Peyer's patch (tissue), 4 donors: ENCODE results near the gene RIN1. TPM values are rescaled to one million over a fixed set of nuclear protein-coding genes. Genes with fewer than 3 reads are reported as not detected.

ENCODE experiments used
- DNase-seq, 3 donors: peaks; one replicate each; pipeline ENCODE4 v3.0.0-alpha.2; 2017 to 2019
- H3K27ac ChIP-seq, 4 donors: fragments of 200-600 bp; sonication (generic); one replicate each; pipeline ENCODE4 v1.5.1; 2016 to 2019
- H3K27me3 ChIP-seq, 2 donors: fragments of 200-600 bp; sonication (generic); one replicate each; pipeline ENCODE4 v1.5.1; 2019
- H3K36me3 ChIP-seq, 3 donors: fragments of 200-600 bp; sonication (generic); one replicate each; pipeline ENCODE4 v1.5.1; 2016 to 2019
- H3K4me1 ChIP-seq, 4 donors: fragments of 200-600 bp; sonication (generic); one replicate each; pipeline ENCODE4 v1.5.1; 2016 to 2019
- H3K4me3 ChIP-seq, 4 donors: fragments of 200-600 bp; sonication (generic); 1 replicate in 3 of 4; 2 replicates in 1 of 4; pipeline ENCODE4 v1.5.1; 2016 to 2019; ENCODE audit warnings: mild to moderate bottlenecking in 1 of 4
- H3K9me3 ChIP-seq, 4 donors: fragments of 200-600 bp; sonication (generic); one replicate each; pipeline ENCODE4 v1.5.1; 2016 to 2019; ENCODE audit warnings: mild to moderate bottlenecking in 1 of 4
- POLR2A ChIP-seq, 2 donors: fragments of 450-650 bp; IDR thresholded peaks; one replicate each; pipeline ENCODE4 v1.5.1; 2017; ENCODE audit warnings: antibody characterized with exemption in 2 of 2, mild to moderate bottlenecking in 2 of 2, moderate library complexity in 2 of 2
- total RNA-seq, 4 donors: library from RNA; depleted of rRNA; stranded (reverse); fragments of >200 nt; gene quantifications; one replicate each; pipeline ENCODE4 v1.1.0, GENCODE V29; 2016
- TF ChIP-seq, protein P1 (sequence below), 6 experiments: fragments of 450-650 bp in 4 of 6; fragments of 200-600 bp in 2 of 6; sonication (generic) in 1 of 6; IDR thresholded peaks; one replicate each; pipeline ENCODE4 v1.5.1; 2017 to 2019; ENCODE audit warnings: antibody characterized with exemption in 6 of 6, mild to moderate bottlenecking in 3 of 6, moderate library complexity in 1 of 6

The RIN1 gene
- total RNA-seq, 4 donors from 2014 or later: 4.1 to 18.9 (median 10.8) TPM

DNA sequence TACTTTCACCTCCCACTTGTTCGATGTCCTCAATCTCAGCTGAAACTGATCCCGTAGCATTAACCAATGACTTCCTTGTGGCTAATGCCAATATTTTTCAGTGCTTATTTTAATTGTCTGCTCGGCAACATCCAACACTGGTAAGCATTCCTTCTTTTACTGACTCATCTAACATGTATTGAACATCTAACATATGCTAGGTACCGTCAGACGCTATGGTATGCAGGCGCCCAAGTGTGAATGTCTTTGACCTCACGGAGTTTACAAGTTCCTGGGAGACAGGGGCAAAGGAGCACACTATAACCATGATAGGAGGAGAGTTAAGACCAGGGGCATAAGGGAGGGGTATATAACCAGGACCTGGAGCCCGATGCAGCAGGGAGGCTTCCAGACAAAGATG lies 6.9 kb upstream of the RIN1 start:
- H3K27ac ChIP-seq: no peak overlapping the region
- no peaks in the 10 kb centered on the region for H3K9me3 ChIP-seq
- H3K4me3 ChIP-seq: no peak overlapping the region
- no peak for DNase-seq
- peaks cover 18 to 35% (median 20%) of the 10 kb centered on the region in 4 donors for H3K4me1 ChIP-seq
- TF ChIP-seq POLR2A (IDR thresholded peaks at IDR 0.05): no peak
- TF ChIP-seq, protein P1, sequence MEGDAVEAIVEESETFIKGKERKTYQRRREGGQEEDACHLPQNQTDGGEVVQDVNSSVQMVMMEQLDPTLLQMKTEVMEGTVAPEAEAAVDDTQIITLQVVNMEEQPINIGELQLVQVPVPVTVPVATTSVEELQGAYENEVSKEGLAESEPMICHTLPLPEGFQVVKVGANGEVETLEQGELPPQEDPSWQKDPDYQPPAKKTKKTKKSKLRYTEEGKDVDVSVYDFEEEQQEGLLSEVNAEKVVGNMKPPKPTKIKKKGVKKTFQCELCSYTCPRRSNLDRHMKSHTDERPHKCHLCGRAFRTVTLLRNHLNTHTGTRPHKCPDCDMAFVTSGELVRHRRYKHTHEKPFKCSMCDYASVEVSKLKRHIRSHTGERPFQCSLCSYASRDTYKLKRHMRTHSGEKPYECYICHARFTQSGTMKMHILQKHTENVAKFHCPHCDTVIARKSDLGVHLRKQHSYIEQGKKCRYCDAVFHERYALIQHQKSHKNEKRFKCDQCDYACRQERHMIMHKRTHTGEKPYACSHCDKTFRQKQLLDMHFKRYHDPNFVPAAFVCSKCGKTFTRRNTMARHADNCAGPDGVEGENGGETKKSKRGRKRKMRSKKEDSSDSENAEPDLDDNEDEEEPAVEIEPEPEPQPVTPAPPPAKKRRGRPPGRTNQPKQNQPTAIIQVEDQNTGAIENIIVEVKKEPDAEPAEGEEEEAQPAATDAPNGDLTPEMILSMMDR (IDR thresholded peaks at IDR 0.05): no peak
- H3K36me3 ChIP-seq: peaks cover 0 to 38% (median 0%) of the 10 kb centered on the region in 3 donors
- no peaks in the 10 kb centered on the region for H3K27me3 ChIP-seq

DNA sequence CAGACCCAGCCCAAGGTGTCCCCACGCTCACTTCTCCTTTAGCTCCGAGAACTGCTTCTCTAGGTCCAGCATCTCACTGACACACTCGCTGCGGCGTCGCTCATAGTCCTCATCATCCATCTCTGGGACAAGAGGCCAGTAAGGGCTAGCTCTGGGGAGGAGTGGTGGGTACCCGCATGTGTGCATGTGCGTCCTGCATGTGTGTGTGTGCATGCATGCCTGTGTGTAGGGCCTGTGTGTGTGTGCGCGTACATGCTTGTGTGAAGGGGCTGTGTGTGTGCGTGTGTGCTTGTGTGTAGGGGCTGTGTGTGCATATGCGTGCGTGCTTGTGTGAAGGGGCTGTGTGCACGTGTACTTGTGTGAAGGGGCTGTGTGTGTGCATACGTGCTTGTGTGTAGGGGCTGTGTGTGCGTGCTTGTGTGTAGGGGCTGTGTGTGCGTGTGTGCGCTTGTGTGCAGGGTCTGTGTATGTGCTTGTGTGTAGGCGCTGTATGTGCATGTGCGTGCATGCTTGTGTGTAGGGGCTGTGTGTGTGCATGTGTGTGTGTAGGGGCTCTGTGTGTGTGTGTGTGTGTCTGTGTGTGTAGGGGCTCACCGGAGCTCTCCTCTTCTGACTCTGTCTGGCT lies 5.4 kb upstream of the RIN1 start:
- no peak for DNase-seq
- peaks cover 0 to 47% (median 0%) of the 10 kb centered on the region in 3 donors for H3K36me3 ChIP-seq
- TF ChIP-seq, protein P1 (IDR thresholded peaks at IDR 0.05): no peak
- no peak for TF ChIP-seq POLR2A (IDR thresholded peaks at IDR 0.05)

DNA sequence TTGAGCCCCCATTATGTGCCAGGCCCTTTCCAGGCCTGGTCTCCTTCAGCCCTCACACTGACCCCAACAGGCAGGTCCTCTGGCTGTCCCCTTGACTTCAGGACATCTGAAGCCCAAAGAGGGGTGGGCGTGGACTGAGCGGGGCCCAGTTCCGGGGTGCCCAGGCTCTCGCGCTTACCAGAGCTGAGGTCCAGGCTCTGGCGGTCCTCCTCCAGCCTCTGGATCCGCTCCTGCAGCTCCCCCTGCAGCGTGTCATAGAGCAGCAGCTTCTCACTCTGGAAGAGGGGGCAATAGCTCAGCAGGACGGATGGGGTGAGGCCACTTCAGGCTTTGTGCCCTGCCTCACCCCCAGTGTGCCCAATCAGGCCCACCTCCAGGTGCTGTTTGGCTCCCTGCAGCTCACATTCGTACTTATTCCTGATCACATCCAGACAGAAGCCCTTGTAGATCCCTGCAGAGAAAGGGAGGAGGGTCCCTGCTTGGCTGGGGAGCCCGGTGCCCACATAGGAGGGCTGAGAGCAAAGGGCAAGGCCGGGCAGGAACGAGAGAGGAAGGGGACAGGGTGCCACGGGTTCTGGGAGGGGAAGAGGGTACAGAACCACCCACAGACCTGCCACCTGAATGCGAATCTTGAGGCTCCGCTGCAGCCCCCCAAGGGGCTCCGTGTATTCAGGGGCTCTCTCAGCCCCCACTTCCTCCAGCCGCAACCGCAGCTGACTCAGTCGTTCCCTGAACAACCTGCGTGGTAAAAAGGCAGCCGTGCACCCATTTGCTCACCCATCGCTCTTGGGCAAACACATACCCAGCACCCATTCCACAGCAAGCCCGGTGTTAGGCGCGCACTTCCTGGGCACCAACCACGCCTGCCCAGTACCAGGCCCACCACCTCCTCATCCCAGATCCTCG lies 4.6 kb upstream of the RIN1 start:
- H3K27ac ChIP-seq: no peak overlapping the region
- H3K9me3 ChIP-seq: no peaks in the 10 kb centered on the region
- peaks cover 0 to 47% (median 0%) of the 10 kb centered on the region in 3 donors for H3K36me3 ChIP-seq
- no peak overlapping the region for H3K4me3 ChIP-seq
- TF ChIP-seq POLR2A (IDR thresholded peaks at IDR 0.05): no peak
- TF ChIP-seq, protein P1 (IDR thresholded peaks at IDR 0.05): no peak
- no peaks in the 10 kb centered on the region for H3K27me3 ChIP-seq
- no peak for DNase-seq
- H3K4me1 ChIP-seq: peaks cover 13 to 36% (median 24%) of the 10 kb centered on the region in 4 donors

More for the DNA sequence above, 5.4 kb upstream of the RIN1 start:
- no peak overlapping the region for H3K27ac ChIP-seq
- no peaks in the 10 kb centered on the region for H3K27me3 ChIP-seq
- H3K4me1 ChIP-seq: peaks cover 18 to 37% (median 22%) of the 10 kb centered on the region in 4 donors
- no peaks in the 10 kb centered on the region for H3K9me3 ChIP-seq
- H3K4me3 ChIP-seq: no peak overlapping the region

DNA sequence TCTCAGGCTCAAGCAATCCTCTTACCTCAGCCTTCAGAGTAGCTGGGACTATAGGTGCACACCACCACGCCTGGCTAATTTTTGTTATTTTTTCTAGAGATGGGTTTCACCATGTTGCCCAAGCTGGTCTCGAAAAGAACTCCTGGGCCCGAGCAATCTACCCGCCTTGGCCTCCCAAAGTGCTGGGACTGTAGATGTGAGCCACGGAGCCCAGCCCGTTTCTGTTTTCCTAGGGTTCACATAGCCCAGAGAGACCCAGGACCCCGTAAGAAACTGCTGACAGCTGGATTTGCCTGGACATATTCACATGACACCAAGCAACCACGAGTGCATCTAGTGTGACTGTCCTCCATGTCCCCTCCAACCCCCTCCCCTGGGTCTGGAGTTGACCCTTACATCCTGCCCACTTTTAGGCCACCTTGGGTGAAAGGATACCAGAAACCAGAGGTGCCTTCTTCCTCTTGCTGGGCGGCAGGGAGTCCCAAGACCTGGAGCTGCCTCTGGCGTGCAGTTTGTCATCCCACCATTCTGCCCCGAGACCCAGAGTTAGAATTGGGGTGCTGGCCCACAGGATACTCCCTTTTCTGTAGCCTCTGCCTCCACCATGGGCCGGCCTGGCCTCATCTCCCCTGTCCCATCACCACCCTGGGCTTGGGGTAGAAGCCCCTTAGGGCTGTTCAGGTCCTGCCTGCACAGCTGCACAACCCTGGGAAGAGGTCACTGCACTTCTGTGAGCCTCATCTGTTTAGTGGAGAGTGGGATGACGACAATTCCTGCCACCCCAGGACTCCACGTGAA lies 3.7 kb upstream of the RIN1 start:
- DNase-seq: no peak
- Histone ChIP-seq H3K4me3 (no peak overlapping the region), H3K27ac (no peak overlapping the region), H3K4me1 (peaks cover 10 to 37% (median 25%) of the 10 kb centered on the region in 4 donors), H3K27me3 (no peaks in the 10 kb centered on the region), H3K9me3 (no peaks in the 10 kb centered on the region), H3K36me3 (peaks cover 0 to 47% (median 0%) of the 10 kb centered on the region in 3 donors)
- TF ChIP-seq, protein P1 (IDR thresholded peaks at IDR 0.05): no peak
- TF ChIP-seq POLR2A (IDR thresholded peaks at IDR 0.05): no peak

DNA sequence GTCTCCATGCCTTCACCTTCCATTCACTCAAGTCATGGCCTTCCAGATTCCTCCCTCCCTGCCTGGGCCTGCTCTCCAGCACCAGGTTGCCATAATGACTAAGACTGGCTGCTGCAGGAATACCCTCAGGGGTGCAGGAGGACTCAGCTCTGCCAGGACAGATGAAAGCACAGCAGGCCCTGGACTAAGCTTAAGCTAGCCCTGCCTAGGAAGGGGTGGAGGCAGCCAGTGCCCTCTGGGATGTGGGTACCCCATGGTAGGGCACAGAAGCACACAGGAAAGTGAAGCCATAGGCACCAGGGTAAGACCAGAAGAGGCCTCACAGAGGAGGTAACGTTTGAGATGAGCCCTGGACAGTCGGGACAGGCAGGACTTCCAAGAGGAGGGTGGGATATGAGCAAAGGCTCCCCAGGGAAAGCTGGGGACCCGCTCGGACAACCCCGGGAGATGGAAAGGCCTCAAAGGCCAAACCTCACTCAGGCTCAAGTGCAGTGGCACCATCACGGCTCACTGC lies 3.0 kb upstream of the RIN1 start:
- Histone ChIP-seq H3K4me1 (peaks cover 10 to 42% (median 24%) of the 10 kb centered on the region in 4 donors), H3K9me3 (no peaks in the 10 kb centered on the region), H3K27me3 (no peaks in the 10 kb centered on the region), H3K4me3 (no peak overlapping the region), H3K36me3 (peaks cover 0 to 50% (median 0%) of the 10 kb centered on the region in 3 donors), H3K27ac (no peak overlapping the region)
- no peak for DNase-seq
- TF ChIP-seq, protein P1 (IDR thresholded peaks at IDR 0.05): no peak
- no peak for TF ChIP-seq POLR2A (IDR thresholded peaks at IDR 0.05)
